BLaER1 (cell line): ENCODE results near the gene KREMEN1.

Experiments used
- H3K27ac ChIP-seq: shearing (Covaris generic); formaldehyde crosslinking; 2 replicates; pipeline ENCODE4 v1.8.1; 2022
- H3K27me3 ChIP-seq: shearing (Covaris generic); formaldehyde crosslinking; 2 replicates; pipeline ENCODE4 v1.8.1; 2022
- H3K36me3 ChIP-seq: shearing (Covaris generic); formaldehyde crosslinking; 2 replicates; pipeline ENCODE4 v1.8.1; 2022
- H3K4me1 ChIP-seq: shearing (Covaris generic); formaldehyde crosslinking; 2 replicates; pipeline ENCODE4 v1.8.1; 2022
- H3K4me2 ChIP-seq: shearing (Covaris generic); formaldehyde crosslinking; 2 replicates; pipeline ENCODE4 v1.8.1; 2022
- H3K4me3 ChIP-seq: shearing (Covaris generic); formaldehyde crosslinking; 2 replicates; pipeline ENCODE4 v1.8.1; 2022
- H3K9ac ChIP-seq: shearing (Covaris generic); formaldehyde crosslinking; 2 replicates; pipeline ENCODE4 v1.8.1; 2022
- H3K9me3 ChIP-seq: shearing (Covaris generic); formaldehyde crosslinking; 2 replicates; pipeline ENCODE4 v1.8.1; 2022
- H4K20me1 ChIP-seq: shearing (Covaris generic); formaldehyde crosslinking; 2 replicates; pipeline ENCODE4 v1.8.1; 2022
- Cebpa-rat ChIP-seq: shearing (Covaris generic); IDR thresholded peaks from 2 replicates; pipeline ENCODE4 v1.8.1; 2022

KREMEN1 gene

GRCh38 chr22:29102300-29102699 lies 29.5 kb downstream of the KREMEN1 start:
- no peak overlapping the region for H3K4me2 ChIP-seq
- no peak for TF ChIP-seq Cebpa-rat
- H3K9ac ChIP-seq, result no peak overlapping the region

DNA sequence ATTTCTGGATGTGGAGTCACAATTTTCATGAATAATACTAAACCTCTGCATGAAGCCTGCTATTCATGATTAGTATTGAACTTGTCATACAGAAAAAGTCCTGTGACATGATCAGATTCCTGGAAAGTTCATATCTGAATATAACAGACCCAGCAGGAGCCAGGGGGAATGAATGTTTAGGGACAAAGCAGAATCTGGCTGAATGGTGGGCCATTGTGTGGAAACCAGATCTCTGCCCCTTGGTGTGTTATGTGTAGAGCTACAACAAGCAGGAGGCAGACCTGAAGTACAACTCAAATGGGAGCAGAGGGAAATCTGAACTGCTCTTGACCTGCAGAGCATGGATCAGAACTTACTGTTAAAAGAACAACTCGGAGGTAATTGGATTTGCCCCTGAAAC lies 30.3 kb downstream of the KREMEN1 start:
- Histone ChIP-seq H3K27me3 (no peaks in the 10 kb centered on the region), H3K36me3 (no peaks in the 10 kb centered on the region), H3K4me1 (no peaks in the 10 kb centered on the region), H4K20me1 (no peaks in the 10 kb centered on the region), H3K27ac (no peak overlapping the region), H3K4me2 (no peak overlapping the region), H3K4me3 (no peak overlapping the region), H3K9me3 (no peaks in the 10 kb centered on the region), H3K9ac (no peak overlapping the region)
- TF ChIP-seq Cebpa-rat, result no peak

More at GRCh38 chr22:29102300-29102699, 29.5 kb downstream of the KREMEN1 start:
- Histone ChIP-seq H3K9me3 (no peaks in the 10 kb centered on the region), H3K4me1 (no peaks in the 10 kb centered on the region), H3K27ac (no peak overlapping the region), H4K20me1 (no peaks in the 10 kb centered on the region), H3K27me3 (no peaks in the 10 kb centered on the region), H3K4me3 (no peak overlapping the region), H3K36me3 (no peaks in the 10 kb centered on the region)

GRCh38 chr22:29105468-29105867 lies 32.6 kb downstream of the KREMEN1 start:
- no peaks in the 10 kb centered on the region for H3K9me3 ChIP-seq
- no peaks in the 10 kb centered on the region for H3K4me1 ChIP-seq
- H4K20me1 ChIP-seq, result no peaks in the 10 kb centered on the region
- no peak overlapping the region for H3K9ac ChIP-seq
- no peak overlapping the region for H3K4me2 ChIP-seq
- H3K36me3 ChIP-seq, result no peaks in the 10 kb centered on the region
- no peak overlapping the region for H3K27ac ChIP-seq
- no peak for TF ChIP-seq Cebpa-rat
- no peaks in the 10 kb centered on the region for H3K27me3 ChIP-seq
- H3K4me3 ChIP-seq, result no peak overlapping the region

DNA sequence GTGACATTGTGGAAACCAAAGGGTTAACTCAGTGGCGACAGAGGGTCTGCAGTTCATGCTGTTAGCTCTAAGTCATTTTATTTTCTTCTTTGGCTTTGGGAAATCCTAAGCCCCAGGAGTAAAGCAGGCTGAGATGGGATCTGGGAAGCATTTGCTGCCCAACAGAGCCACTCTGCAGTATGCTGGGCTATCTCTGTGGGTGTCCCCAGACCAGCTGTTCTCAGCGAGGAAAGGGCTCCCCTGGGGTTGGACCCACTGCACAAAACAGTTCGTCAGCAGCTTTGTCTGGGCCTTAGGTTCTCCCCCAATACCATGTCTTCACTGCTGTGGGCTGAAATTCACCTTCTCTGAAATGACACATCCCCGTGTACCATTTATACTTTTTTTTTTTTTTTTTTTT lies 34.0 kb downstream of the KREMEN1 start:
- H3K9me3 ChIP-seq, result no peaks in the 10 kb centered on the region
- no peak overlapping the region for H3K4me3 ChIP-seq

DNA sequence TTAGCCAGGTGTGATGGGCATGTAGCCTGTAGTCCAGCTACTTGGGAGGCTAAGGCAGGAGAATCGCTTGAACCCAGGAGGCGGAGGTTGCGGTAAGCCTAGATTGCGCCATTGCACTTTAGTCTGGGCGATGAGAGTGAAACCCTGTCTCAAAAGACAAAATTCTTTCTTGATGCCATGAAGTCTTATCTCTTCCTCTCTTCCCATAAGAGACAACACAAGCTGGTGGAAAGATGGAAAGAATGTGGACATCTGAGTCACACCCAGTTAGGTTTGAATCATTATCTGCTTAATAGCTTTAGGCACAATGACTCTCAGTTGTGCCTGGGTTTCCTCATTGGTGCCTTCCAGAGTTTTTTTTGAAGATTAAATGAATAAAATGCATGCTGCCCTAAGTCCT lies 35.3 kb downstream of the KREMEN1 start:
- no peaks in the 10 kb centered on the region for H3K36me3 ChIP-seq
- H3K4me1 ChIP-seq, result no peaks in the 10 kb centered on the region
- H3K27me3 ChIP-seq, result no peaks in the 10 kb centered on the region
- H3K9me3 ChIP-seq, result no peaks in the 10 kb centered on the region
- H3K27ac ChIP-seq, result no peak overlapping the region
- no peaks in the 10 kb centered on the region for H4K20me1 ChIP-seq
- no peak for TF ChIP-seq Cebpa-rat
- H3K4me3 ChIP-seq, result no peak overlapping the region
- no peak overlapping the region for H3K4me2 ChIP-seq
- no peak overlapping the region for H3K9ac ChIP-seq

More for the DNA sequence above, 34.0 kb downstream of the KREMEN1 start:
- Histone ChIP-seq H3K27me3 (no peaks in the 10 kb centered on the region), H3K36me3 (no peaks in the 10 kb centered on the region), H3K4me1 (no peaks in the 10 kb centered on the region), H3K4me2 (no peak overlapping the region), H4K20me1 (no peaks in the 10 kb centered on the region), H3K27ac (no peak overlapping the region), H3K9ac (no peak overlapping the region)
- no peak for TF ChIP-seq Cebpa-rat

DNA sequence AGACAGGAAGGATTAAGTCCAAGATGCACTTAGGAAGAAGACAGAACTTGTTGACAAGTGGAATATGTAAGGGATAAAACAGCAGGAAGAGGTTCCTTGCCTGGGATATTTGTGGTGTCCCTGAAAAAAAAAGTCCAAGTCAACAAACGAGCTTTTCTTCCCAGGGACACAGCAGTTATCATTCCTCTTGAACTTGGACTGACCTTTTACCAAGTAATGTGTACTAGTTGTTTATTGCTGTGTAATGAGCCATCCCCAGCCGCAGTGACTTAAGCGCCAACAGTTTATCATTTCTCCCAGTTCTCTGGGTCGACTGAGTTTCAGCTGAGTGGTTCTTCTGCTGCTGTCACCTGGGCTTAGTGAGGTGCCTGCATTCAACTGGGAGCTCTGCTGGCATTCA lies 37.0 kb downstream of the KREMEN1 start:
- H3K9ac ChIP-seq, result no peak overlapping the region
- no peak overlapping the region for H3K27ac ChIP-seq
- no peaks in the 10 kb centered on the region for H3K9me3 ChIP-seq
- H3K4me2 ChIP-seq, result no peak overlapping the region
- no peak overlapping the region for H3K4me3 ChIP-seq
- H3K27me3 ChIP-seq, result no peaks in the 10 kb centered on the region
- H3K4me1 ChIP-seq, result no peaks in the 10 kb centered on the region
- TF ChIP-seq Cebpa-rat, result no peak
- H4K20me1 ChIP-seq, result no peaks in the 10 kb centered on the region
- no peaks in the 10 kb centered on the region for H3K36me3 ChIP-seq

GRCh38 chr22:29110946-29111345 lies 38.1 kb downstream of the KREMEN1 start:
- H3K4me2 ChIP-seq, result no peak overlapping the region
- no peak overlapping the region for H3K27ac ChIP-seq
- H3K27me3 ChIP-seq, result no peaks in the 10 kb centered on the region
- no peak overlapping the region for H3K4me3 ChIP-seq
- no peaks in the 10 kb centered on the region for H3K36me3 ChIP-seq
- TF ChIP-seq Cebpa-rat, result no peak
- no peaks in the 10 kb centered on the region for H3K9me3 ChIP-seq
- no peaks in the 10 kb centered on the region for H3K4me1 ChIP-seq
- H4K20me1 ChIP-seq, result no peaks in the 10 kb centered on the region
- no peak overlapping the region for H3K9ac ChIP-seq

DNA sequence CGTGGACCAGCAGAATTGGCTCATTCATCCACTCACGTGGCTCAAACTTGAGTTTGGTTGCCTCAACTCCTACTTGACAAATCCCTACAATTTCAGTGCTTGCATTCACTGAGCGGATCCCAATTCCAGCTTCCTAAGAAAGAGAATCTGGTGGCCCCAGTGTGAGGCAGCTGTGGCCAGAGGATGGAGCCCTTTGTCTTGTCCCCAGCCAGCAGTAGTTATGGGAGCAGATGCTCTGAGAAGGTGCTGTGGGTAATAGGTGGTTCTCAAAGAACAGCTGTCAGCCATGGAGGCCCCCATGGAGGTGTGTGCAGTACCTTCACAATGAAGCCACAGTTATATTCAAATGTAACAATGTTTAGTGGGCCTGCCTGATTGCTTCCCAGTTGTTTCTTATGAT lies 39.3 kb downstream of the KREMEN1 start:
- Histone ChIP-seq H3K9ac (no peak overlapping the region), H3K4me1 (no peaks in the 10 kb centered on the region), H3K4me2 (no peak overlapping the region), H3K27me3 (no peaks in the 10 kb centered on the region), H3K9me3 (no peaks in the 10 kb centered on the region), H3K4me3 (no peak overlapping the region), H4K20me1 (no peaks in the 10 kb centered on the region), H3K27ac (no peak overlapping the region), H3K36me3 (no peaks in the 10 kb centered on the region)
- no peak for TF ChIP-seq Cebpa-rat

DNA sequence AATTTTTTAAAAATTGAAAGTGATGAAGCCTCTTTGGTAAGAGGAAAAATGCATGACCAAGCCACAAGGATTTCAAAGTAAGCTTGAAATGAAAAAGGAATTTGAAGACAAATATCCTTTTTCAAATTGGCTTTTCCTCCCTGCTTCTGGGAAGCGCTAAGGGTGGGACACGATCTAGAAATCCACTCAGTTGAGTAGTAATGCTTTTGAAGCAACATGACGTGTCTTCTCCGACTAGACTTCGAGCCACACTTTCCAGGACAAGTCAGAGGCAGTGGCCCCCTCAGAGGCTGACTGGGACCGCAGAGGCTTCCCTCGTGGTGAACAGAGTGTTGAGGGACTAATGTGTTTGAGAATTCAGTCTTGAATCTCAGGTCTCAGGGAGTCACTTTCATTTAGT lies 39.8 kb downstream of the KREMEN1 start:
- Histone ChIP-seq H3K9ac (no peak overlapping the region), H3K4me3 (no peak overlapping the region), H4K20me1 (no peaks in the 10 kb centered on the region), H3K4me2 (no peak overlapping the region), H3K27me3 (no peaks in the 10 kb centered on the region), H3K4me1 (no peaks in the 10 kb centered on the region), H3K27ac (no peak overlapping the region), H3K36me3 (no peaks in the 10 kb centered on the region), H3K9me3 (0 out of 2 replicates have a peak, but pooled peaks cover under 1% of the 10 kb centered on the region)
- no peak for TF ChIP-seq Cebpa-rat

- Histone ChIP-seq H3K9ac (no peak overlapping the region), H3K27ac (no peak overlapping the region), H3K36me3 (no peaks in the 10 kb centered on the region), H4K20me1 (no peaks in the 10 kb centered on the region), H3K4me1 (no peaks in the 10 kb centered on the region), H3K27me3 (no peaks in the 10 kb centered on the region), H3K4me3 (no peak overlapping the region), H3K9me3 (0 out of 2 replicates have a peak, but pooled peaks cover 7% of the 10 kb centered on the region), H3K4me2 (no peak overlapping the region)
- TF ChIP-seq Cebpa-rat, result no peak
Measured at GRCh38 chr22:29113319-29113718, 40.5 kb downstream of the KREMEN1 start.

GRCh38 chr22:29114392-29114791 lies 41.6 kb downstream of the KREMEN1 start:
- H3K4me3 ChIP-seq, result no peak overlapping the region

More at GRCh38 chr22:29114392-29114791, 41.6 kb downstream of the KREMEN1 start:
- Histone ChIP-seq H3K27me3 (no peaks in the 10 kb centered on the region), H3K9ac (no peak overlapping the region), H3K4me2 (no peak overlapping the region), H3K27ac (no peak overlapping the region), H4K20me1 (no peaks in the 10 kb centered on the region), H3K9me3 (0 out of 2 replicates have a peak, but pooled peaks cover 7% of the 10 kb centered on the region), H3K36me3 (no peaks in the 10 kb centered on the region), H3K4me1 (no peaks in the 10 kb centered on the region)
- TF ChIP-seq Cebpa-rat, result no peak
